Ovary (tissue), 3 donors: ENCODE measurements around the gene SLC39A13.

Source experiments
- CTCF ChIP-seq, 3 donors: fragments of 450-650 bp in 2 of 3; fragments of 200-600 bp in 1 of 3; IDR thresholded peaks; one replicate each; pipeline versions ENCODE4 v1.5.1 to v1.8.0; 2016 to 2022; ENCODE audit warnings: antibody characterized with exemption in 3 of 3, mild to moderate bottlenecking in 1 of 3
- EP300 ChIP-seq: sonication (generic); formaldehyde crosslinking; IDR thresholded peaks from one replicate; pipeline ENCODE4 v1.6.1; 2017; ENCODE audit warnings: antibody characterized with exemption
- donor health status: DM: no; HTN: no; CAD: no.

DNA sequence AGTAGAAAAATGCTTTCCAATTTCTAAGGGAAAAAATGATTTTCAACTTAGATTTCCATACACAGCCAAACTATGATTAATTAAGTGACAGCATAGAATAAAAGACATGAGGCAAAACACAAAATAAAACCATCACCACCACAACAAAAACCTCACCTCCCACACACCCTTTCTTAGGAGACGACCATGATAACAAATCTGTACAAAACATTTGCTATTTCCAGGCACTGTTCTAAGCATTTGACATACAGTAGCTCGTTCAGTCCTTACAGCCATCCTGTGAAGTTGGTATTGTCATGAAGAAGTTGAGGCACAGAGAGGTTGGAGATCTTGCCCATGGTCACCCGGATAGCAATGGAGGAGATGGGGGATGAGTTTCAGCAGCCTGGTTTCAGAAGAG is 38.7 kb upstream of the SLC39A13 start:
- no peak for TF ChIP-seq CTCF (IDR thresholded peaks at IDR 0.05)
- TF ChIP-seq EP300: no peak
